Keratinocyte (primary cell): ENCODE measurements around the gene MED29.
A peak's percentile ranks its signal among the peaks of the same experiment; 100 is the strongest.

Source experiments
- CTCF ChIP-seq, 3 experiments: IDR thresholded peaks in 1 of 3; conservative IDR thresholded peaks in 1 of 3; optimal IDR thresholded peaks in 1 of 3; 2 replicates in 2 of 3; 3 replicates in 1 of 3; pipeline versions ENCODE3 to v1.5.1; 2011; ENCODE audit warnings: low read length in 3 of 3, mild to moderate bottlenecking in 3 of 3, moderate library complexity in 2 of 3, control low read depth in 1 of 3, inconsistent platforms in 1 of 3; ENCODE audit not compliant: insufficient read depth in 2 of 3; ENCODE audit errors: extremely low read depth in 1 of 3
- EZH2 ChIP-seq: IDR thresholded peaks from one replicate; pipeline ENCODE4 v1.6.1; 2012; ENCODE audit warnings: inconsistent platforms, mild to moderate bottlenecking, low read length, moderate library complexity

- peak; percentile 97 to 100 (median 99) for TF ChIP-seq CTCF (optimal IDR thresholded peaks at IDR 0.05 in 1 of 3, IDR thresholded peaks at IDR 0.05 in 1 of 3, conservative IDR thresholded peaks at IDR 0.05 in 1 of 3; ENCODE audit: extremely low read depth in 1 of 3, insufficient read depth in 2 of 3, low read length in 3 of 3)
- TF ChIP-seq EZH2 = no peak
Measured at GRCh38 chr19:39397360-39398296, 6.5 kb downstream of the MED29 start.
